T-helper 2 cell treated with Interferon-gamma antibody and Interleukin-4, amounts not matched to agents 100 ng/mL and 5 ng/mL, for 36 hours (primary cell): ENCODE data around the gene MRPL54. TPM values are rescaled to one million over a fixed set of nuclear protein-coding genes. Genes with fewer than 3 reads are reported as not detected.

Experiments used
- intact Hi-C: fragments of 100-400 bp; cut with micrococcal nuclease; formaldehyde crosslinking; loops from one replicate; pipeline ENCODE4 v1.15.1; 2023
- total RNA-seq: library from RNA; stranded (reverse); gene quantifications from 2 replicates; pipeline ENCODE4 v1.2.3, GENCODE V29; 2022

MRPL54 gene
- total RNA-seq, 1 donor from 2014 or later = 105 TPM

- intact Hi-C loops = no loop called here
Observed at GRCh38 chr19:3768015-3768747, 5.7 kb downstream of the MRPL54 start.

- intact Hi-C loops = no loop called here
Observed at GRCh38 chr19:3768748-3769099, 6.2 kb downstream of the MRPL54 start.

GRCh38 chr19:3769494-3769893 lies 7.0 kb downstream of the MRPL54 start:
- intact Hi-C loops = no loop called here

GRCh38 chr19:3770136-3770999 lies 7.9 kb downstream of the MRPL54 start:
- intact Hi-C loops = no loop called here

- intact Hi-C loops = no loop called here
Observed at GRCh38 chr19:3771000-3771905, 8.8 kb downstream of the MRPL54 start.

DNA sequence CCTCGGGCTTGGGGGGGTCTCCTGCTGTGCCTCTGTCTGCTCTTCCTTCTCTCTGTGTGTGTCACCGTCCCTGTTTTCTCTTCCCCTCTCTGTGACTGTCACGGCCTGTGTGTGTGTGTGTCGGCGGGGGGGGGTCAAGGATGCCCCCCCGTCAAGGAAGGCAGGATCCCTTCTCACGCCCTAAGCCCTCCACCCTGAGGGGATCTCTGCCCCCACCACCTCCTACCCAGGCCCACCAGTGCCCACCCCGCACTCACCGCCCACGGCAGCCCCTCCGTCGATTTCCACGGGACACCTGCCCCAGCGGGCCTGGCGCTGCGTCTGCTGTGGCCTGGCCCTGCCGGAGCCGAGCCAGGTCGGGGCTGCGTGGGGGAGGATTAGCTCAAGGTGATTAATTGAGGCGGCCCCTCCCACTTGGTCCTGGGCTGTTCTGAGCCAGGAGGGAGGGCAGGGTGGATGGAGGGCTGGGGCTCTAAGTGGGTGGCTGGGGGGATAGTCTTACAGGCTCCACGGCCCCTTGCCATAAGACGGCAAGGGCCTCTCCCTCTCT lies 9.5 kb downstream of the MRPL54 start, which contains the start of gene RAX2:
Gene RAX2, minus strand, starts transcription at position 323 of the 550 bp plus-strand sequence. CDS start 486 bp downstream, outside the sequence.
- intact Hi-C loops = no loop called here

DNA sequence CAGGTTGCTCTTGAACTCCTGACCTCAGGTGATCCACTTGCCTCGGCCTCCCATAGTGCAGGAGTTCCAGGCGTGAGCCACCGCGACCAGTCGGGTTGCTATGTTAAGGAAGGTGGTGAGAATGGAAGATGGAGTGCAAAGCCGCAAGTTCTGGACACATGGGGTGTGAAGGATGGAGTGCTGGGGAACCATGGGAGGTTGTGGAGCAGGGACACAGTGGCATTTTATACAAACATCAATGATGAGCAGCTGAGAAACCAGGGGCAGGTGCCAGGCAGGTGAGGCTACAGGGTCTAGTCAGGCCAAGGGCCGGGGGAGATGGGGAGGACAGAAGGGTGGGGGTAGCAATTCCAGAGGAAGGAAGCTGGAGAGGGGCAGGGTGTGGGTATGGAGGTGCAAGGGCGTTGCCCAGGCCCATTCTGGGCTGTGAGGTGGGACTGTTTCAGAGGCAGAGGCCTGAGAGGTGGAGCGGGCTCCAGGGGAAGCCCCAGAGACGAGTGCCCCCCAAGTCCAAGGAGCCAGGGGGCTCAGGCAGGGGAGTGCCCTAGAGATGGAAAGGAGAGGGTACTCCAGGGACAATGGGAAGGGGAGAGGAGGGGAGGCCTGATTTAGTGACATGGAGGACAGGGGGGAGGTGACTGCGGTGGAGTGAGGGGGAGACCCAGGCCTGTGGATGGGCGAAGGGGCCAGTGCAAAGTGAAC lies 11.5 kb downstream of the MRPL54 start:
- intact Hi-C loops = no loop called here

- intact Hi-C loops = no loop called here
Observed at GRCh38 chr19:3774621-3775373, 12.3 kb downstream of the MRPL54 start.

- intact Hi-C loops = no loop called here
Observed at GRCh38 chr19:3775374-3775711, 12.9 kb downstream of the MRPL54 start.

DNA sequence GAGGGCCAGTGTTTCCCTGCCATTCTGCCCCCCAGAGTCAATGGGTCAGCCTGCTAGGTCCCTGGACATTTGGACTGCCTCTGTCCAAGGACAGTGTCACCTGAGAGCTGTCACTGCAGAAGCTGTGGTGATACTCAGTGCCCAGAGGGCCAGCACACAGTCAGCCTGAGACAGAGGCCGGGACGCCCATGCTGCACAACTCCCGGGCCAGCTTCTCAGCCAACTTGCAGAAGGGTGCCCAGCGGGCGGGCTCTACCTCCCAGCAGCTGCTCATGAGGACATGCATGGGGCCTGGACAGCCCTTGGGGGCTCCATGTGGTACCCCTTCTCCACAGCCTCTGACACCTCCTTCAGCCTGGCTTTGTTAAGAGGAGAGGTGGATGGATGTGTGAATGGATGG lies 13.3 kb downstream of the MRPL54 start:
- intact Hi-C loops = no loop called here

GRCh38 chr19:3776479-3777040 lies 14.1 kb downstream of the MRPL54 start:
- intact Hi-C loops = no loop called here

DNA sequence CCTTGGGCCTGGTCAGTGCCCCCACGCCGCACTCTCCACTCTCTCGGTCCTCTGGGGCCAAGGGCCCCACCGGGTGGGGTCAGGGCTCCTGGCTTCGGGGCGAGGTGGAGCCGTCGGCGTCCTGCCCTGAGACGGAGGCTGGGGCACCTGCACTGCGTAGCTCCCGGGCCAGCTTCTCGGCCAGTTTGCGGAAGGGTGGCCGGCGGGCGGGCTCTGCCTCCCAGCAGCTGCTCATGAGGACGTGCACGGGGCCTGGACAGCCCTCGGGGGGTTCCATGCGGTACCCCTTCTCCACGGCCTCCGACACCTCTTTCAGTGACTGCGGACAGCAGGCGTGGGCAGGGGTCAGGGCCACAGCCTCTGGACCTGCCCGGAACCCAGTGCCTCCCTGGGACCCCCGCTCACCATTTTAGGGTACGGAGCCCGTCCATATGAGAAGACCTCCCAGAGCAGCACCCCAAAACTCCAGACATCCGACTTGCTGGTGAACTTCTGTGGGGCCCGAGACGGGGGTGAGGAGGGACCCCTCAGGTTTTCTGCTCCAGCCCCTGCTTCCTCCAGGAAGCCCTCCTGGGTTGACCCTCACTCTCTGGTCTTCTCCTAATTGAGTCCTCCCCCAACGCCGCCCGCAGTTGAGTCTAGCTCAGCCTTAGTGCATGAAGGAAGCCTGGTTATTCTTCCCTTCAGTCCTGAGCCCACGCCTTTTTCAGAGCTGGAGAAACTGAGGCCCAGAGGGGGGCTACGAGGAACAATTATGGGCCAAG lies 15.8 kb downstream of the MRPL54 start:
- intact Hi-C loops = no loop called here

DNA sequence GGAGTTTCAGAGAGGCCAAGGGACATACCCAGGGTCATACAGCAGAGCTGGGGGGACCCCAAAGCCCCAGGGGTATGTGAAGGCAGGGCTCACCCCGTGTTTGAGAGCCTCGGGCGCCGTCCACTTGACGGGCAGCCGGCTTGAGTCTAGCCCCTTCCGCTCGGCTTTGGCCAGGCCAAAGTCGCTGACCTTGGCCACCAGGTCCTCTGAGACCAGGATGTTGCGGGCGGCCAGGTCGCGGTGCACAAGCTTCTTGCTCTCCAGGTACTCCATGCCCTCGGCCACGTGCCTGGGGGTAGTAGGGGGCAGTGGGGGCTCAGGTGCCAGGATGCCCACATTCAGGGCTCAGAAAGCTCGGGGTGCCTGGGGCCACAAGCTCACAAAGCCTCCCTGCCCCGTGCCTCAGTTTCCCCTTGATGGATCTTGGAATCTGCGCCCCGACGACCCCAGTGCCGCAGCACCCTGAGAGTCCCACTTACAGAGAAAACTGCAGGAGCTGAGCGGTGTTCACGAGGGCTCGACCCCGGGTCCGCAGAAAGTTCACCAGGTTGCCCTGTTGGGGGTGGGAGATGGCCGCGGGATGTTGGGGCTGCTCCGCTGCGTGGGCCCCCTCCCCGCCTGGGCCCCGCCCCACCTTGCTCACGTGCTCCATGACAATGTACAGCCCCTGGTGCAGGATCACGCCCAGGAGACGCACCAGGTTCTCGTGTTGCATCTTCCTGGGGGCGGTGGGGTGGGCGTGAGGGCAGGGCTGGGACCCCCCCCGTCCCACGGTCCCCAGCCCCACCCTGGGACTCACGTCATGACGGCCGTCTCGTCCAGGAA lies 16.6 kb downstream of the MRPL54 start:
- intact Hi-C loops = no loop called here

DNA sequence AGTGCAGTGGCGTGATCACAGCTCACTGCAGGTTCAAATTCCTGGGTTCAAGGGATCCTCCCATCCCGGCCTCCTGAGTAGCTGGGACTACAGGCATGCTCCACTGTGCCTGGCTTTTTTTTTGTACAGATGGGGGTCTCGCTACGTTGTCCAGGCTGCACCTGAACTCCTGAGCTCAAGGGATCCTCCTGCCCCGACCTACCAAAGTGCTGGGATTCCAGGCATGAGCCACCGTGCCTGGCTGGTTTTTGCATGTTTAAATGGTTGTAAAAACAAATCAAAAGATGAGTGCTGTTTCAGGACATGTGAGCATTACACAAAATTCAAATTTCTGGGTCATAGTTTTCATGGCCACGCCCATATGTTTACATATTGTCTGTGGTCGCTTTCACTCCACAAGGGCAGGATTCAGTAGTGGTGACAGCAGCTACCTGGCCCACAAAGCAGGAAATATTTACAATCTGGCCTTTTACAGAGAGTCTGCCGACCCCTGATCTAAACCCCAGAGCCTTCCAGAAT lies 18.4 kb downstream of the MRPL54 start:
- intact Hi-C loops = no loop called here

GRCh38 chr19:3781603-3782002 lies 19.1 kb downstream of the MRPL54 start:
- intact Hi-C loops = no loop called here

DNA sequence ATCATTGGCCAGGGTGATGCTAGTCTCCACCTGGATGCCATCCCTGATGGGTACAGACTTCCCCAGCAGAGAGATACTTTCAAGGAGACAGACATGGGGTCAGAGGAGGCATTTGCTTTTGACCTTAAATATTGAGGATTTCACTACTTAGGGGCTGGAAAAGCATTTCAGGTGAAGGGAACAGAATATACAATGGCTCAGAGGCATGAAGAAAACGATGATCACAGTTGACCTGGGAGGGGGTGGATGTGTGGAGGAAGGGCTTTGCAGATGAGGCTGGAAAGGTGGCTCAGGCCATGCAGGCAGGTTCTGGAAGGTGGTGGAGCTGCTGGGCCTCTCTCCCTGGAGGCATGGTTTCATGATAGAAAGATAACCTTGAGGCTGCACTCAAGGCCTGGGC lies 19.8 kb downstream of the MRPL54 start:
- intact Hi-C loops = no loop called here

DNA sequence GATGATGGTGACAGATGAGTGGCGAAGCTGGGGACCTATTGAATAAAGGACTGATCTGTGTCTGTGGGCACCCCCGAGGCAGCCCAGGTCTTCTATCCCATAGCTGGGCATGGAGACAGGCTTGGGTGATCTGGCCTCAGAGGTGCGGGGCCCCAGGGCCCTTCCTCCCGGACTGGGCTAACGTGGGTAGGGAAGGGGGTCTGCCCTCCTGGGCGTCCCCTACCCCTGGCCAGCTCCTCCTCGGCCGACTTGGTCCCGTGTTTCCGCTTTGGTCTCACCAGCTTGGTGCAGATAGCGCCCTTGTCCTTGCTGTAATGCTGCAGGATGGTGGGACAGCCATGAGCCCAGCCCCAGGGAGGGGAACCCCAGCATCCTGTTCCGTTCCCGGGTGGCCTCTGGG lies 20.4 kb downstream of the MRPL54 start:
- intact Hi-C loops = loop anchor here (1.0 kb wide), 1 partner anchor 38 kb away; no protein-coding TSS in a partner anchor
